Suprapubic skin (tissue), 4 donors: ENCODE results near the gene IFT80. TPM values are rescaled to one million over a fixed set of nuclear protein-coding genes. Genes with fewer than 3 reads are reported as not detected.

ENCODE experiments used
- DNase-seq, 2 donors: peaks; one replicate each; pipeline ENCODE4 v3.0.0-alpha.2; 2019; ENCODE audit warnings: low spot score in 2 of 2
- H3K27ac ChIP-seq: fragments of 200-600 bp; sonication (generic); one replicate; pipeline ENCODE4 v1.5.1; 2019
- H3K27me3 ChIP-seq: fragments of 200-600 bp; sonication (generic); one replicate; pipeline ENCODE4 v1.5.1; 2019
- H3K36me3 ChIP-seq: fragments of 200-600 bp; sonication (generic); one replicate; pipeline ENCODE4 v1.5.1; 2019
- H3K4me1 ChIP-seq: fragments of 200-600 bp; sonication (generic); one replicate; pipeline ENCODE4 v1.5.1; 2019
- H3K4me3 ChIP-seq: fragments of 200-600 bp; sonication (generic); one replicate; pipeline ENCODE4 v1.5.1; 2019; ENCODE audit warnings: mild to moderate bottlenecking
- H3K9me3 ChIP-seq: fragments of 200-600 bp; sonication (generic); one replicate; pipeline ENCODE4 v1.5.1; 2019
- CTCF ChIP-seq, 2 donors: fragments of 200-600 bp in 1 of 2; fragments of 450-650 bp in 1 of 2; sonication (generic) in 1 of 2; IDR thresholded peaks; one replicate each; pipeline ENCODE4 v1.5.1; 2016 to 2019; ENCODE audit warnings: antibody characterized with exemption in 2 of 2, mild to moderate bottlenecking in 1 of 2, moderate library complexity in 1 of 2
- EP300 ChIP-seq: sonication (generic); formaldehyde crosslinking; IDR thresholded peaks from one replicate; pipeline ENCODE4 v1.6.1; 2017; ENCODE audit warnings: antibody characterized with exemption
- POLR2A ChIP-seq, 2 donors: fragments of 450-650 bp; IDR thresholded peaks; one replicate each; pipeline ENCODE4 v1.6.1; 2017; ENCODE audit warnings: antibody characterized with exemption in 2 of 2, mild to moderate bottlenecking in 2 of 2, moderate library complexity in 2 of 2
- POLR2AphosphoS5 ChIP-seq, 3 donors: sonication (generic); formaldehyde crosslinking; IDR thresholded peaks; one replicate each; pipeline ENCODE4 v1.6.1; 2017; ENCODE audit warnings: antibody characterized with exemption in 3 of 3
- WGBS: methylation state at CpG from one replicate; pipeline ENCODE4 v1.1.5; 2018; 5-methylcytosine and 5-hydroxymethylcytosine counted together
- total RNA-seq, 4 donors: library from RNA; depleted of rRNA; stranded (reverse); fragments of >200 nt; gene quantifications; one replicate each; pipeline ENCODE4 v1.1.0, GENCODE V29; 2016

The IFT80 gene
- total RNA-seq, 4 donors from 2014 or later: 9.1 to 21.3 (median 17.2) TPM

GRCh38 chr3:160378331-160379109, 20.5 kb downstream of the IFT80 start:
- TF ChIP-seq POLR2A (IDR thresholded peaks at IDR 0.05) (no peak), EP300 (no peak), CTCF (IDR thresholded peaks at IDR 0.05) (no peak), POLR2AphosphoS5 (IDR thresholded peaks at IDR 0.05) (no peak)
- Histone ChIP-seq H3K27me3 (no peaks in the 10 kb centered on the region), H3K36me3 (peaks cover 23% of the 10 kb centered on the region), H3K4me1 (no peaks in the 10 kb centered on the region), H3K4me3 (no peak overlapping the region), H3K27ac (no peak overlapping the region), H3K9me3 (no peaks in the 10 kb centered on the region)
- 81% methylated on average over 1 of the region's 1 CpG for WGBS
- no peak for DNase-seq

- DNase-seq: no peak
- Histone ChIP-seq H3K27ac (no peak overlapping the region), H3K27me3 (no peaks in the 10 kb centered on the region), H3K36me3 (peaks cover 25% of the 10 kb centered on the region), H3K9me3 (no peaks in the 10 kb centered on the region), H3K4me3 (no peak overlapping the region), H3K4me1 (no peaks in the 10 kb centered on the region)
- 73% methylated on average over 2 of the region's 2 CpGs for WGBS
- TF ChIP-seq POLR2A (IDR thresholded peaks at IDR 0.05) (no peak), EP300 (no peak), CTCF (IDR thresholded peaks at IDR 0.05) (no peak), POLR2AphosphoS5 (IDR thresholded peaks at IDR 0.05) (no peak)
Observed at GRCh38 chr3:160376681-160377080, 22.3 kb downstream of the IFT80 start.

- DNase-seq: no peak
- Histone ChIP-seq H3K9me3 (no peaks in the 10 kb centered on the region), H3K27ac (no peak overlapping the region), H3K4me1 (no peaks in the 10 kb centered on the region), H3K36me3 (peaks cover 25% of the 10 kb centered on the region), H3K27me3 (no peaks in the 10 kb centered on the region), H3K4me3 (no peak overlapping the region)
- 89% methylated on average over 1 of the region's 1 CpG for WGBS
- no peak for TF ChIP-seq EP300
- TF ChIP-seq POLR2A (IDR thresholded peaks at IDR 0.05): no peak
- TF ChIP-seq CTCF (IDR thresholded peaks at IDR 0.05): no peak
- TF ChIP-seq POLR2AphosphoS5 (IDR thresholded peaks at IDR 0.05): no peak
Observed at GRCh38 chr3:160374925-160375324, 24.1 kb downstream of the IFT80 start.

- no peak overlapping the region for H3K27ac ChIP-seq
- TF ChIP-seq CTCF (IDR thresholded peaks at IDR 0.05) (no peak), POLR2AphosphoS5 (IDR thresholded peaks at IDR 0.05) (no peak), EP300 (no peak), POLR2A (IDR thresholded peaks at IDR 0.05) (no peak)
Observed at GRCh38 chr3:160374472-160374871, 24.6 kb downstream of the IFT80 start.

GRCh38 chr3:160373655-160374054, 25.4 kb downstream of the IFT80 start:
- Histone ChIP-seq H3K27me3 (no peaks in the 10 kb centered on the region), H3K36me3 (peaks cover 25% of the 10 kb centered on the region), H3K4me3 (no peak overlapping the region), H3K4me1 (no peaks in the 10 kb centered on the region), H3K9me3 (no peaks in the 10 kb centered on the region), H3K27ac (no peak overlapping the region)
- no peak for DNase-seq
- TF ChIP-seq POLR2A (IDR thresholded peaks at IDR 0.05) (no peak), CTCF (IDR thresholded peaks at IDR 0.05) (no peak), POLR2AphosphoS5 (IDR thresholded peaks at IDR 0.05) (no peak), EP300 (no peak)
- WGBS: 91% methylated on average over 2 of the region's 2 CpGs

More at GRCh38 chr3:160374472-160374871, 24.6 kb downstream of the IFT80 start:
- Histone ChIP-seq H3K36me3 (peaks cover 25% of the 10 kb centered on the region), H3K4me3 (no peak overlapping the region), H3K4me1 (no peaks in the 10 kb centered on the region), H3K9me3 (no peaks in the 10 kb centered on the region), H3K27me3 (no peaks in the 10 kb centered on the region)
- DNase-seq: no peak
- 88% methylated on average over 2 of the region's 2 CpGs for WGBS
